GM12864 (cell line): ENCODE measurements around the gene DPEP1.

Source experiments
- DNase-seq: peaks from one replicate; pipeline ENCODE4 v3.0.0-alpha.2; 2011; ENCODE audit warnings: low read depth
- H3K4me3 ChIP-seq: 2 replicates; pipeline ENCODE4 v1.5.1; 2011; ENCODE audit warnings: mild to moderate bottlenecking, low read depth, low read length, control low read depth
- TF ChIP-seq, protein P1 (sequence below): IDR thresholded peaks from 2 replicates; pipeline ENCODE4 v1.5.1; 2011; ENCODE audit warnings: low read depth, mild to moderate bottlenecking, moderate library complexity, low read length, control low read depth, inconsistent platforms; ENCODE audit errors: missing control alignments

DPEP1 gene

DNA sequence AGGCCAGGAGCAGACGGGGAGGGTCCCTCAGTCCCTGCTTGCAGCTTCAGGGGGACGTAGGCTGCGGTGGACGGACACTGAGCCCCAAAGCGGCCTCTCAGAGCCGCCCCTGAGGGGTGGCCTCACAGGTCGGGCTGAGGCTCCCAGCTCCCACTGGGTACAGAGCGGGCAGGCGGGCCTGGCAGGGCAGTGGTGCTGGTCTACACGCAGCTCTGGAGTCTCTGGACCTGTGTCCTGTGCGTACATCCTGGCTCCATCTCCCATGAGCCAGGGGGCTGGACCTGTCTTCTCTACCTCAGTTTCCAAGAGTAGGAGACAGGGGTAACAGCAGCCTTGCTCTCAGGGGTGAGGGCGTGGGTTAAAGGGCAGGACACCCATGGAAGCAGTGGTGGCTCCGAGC is 1.7 kb downstream of the DPEP1 start:
- TF ChIP-seq, protein P1, sequence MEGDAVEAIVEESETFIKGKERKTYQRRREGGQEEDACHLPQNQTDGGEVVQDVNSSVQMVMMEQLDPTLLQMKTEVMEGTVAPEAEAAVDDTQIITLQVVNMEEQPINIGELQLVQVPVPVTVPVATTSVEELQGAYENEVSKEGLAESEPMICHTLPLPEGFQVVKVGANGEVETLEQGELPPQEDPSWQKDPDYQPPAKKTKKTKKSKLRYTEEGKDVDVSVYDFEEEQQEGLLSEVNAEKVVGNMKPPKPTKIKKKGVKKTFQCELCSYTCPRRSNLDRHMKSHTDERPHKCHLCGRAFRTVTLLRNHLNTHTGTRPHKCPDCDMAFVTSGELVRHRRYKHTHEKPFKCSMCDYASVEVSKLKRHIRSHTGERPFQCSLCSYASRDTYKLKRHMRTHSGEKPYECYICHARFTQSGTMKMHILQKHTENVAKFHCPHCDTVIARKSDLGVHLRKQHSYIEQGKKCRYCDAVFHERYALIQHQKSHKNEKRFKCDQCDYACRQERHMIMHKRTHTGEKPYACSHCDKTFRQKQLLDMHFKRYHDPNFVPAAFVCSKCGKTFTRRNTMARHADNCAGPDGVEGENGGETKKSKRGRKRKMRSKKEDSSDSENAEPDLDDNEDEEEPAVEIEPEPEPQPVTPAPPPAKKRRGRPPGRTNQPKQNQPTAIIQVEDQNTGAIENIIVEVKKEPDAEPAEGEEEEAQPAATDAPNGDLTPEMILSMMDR, result no peak
- H3K4me3 ChIP-seq, result no peak overlapping the region
- no peak for DNase-seq

DNA sequence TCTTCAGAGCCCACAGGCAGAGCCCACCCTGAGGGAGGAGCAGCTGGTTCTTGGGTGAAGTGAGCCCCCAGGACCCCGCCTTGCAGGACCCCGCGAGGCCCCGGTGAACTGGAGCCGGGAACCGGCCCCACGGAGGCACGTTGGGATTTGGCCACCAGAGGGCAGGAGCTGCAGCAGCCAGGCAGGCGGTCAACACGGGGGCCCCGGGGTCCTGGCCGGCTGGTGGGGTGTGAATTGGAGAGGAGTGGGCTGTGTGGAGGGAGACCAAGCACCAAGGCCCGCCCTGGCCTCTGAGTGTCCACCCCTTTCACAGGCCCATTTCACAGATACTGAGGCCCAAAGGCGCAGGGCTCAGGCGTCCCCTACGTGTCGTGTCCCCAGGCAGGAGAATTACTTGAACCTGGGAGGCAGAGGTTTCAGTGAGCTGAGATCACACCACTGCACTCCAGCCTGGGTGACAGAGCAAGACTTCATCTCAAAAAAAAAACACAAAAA is 2.2 kb downstream of the DPEP1 start:
- H3K4me3 ChIP-seq, result no peak overlapping the region
- TF ChIP-seq, protein P1, result peak; percentile 69
- no peak for DNase-seq

DNA sequence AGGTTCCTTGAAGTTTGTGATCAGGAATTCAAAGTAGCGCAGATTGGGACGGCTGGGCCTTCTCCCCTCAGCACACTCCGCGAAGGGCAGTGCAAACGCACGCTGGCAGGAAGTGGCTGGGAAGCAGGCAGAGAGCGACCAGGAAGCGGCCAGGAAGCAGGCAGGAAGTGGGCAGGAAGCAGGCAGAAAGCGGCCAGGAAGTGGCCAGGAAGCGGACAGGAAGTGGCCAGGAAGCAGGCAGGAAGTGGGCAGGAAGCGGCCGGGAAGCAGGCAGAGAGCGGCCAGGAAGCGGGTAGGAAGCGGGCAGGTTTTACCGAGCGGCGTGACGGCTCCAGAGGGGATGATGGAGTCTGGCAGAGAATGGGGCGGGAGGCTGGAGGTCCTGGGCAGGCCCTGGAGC is 3.2 kb downstream of the DPEP1 start:
- no peak for DNase-seq
- TF ChIP-seq, protein P1, result no peak
- no peak overlapping the region for H3K4me3 ChIP-seq

DNA sequence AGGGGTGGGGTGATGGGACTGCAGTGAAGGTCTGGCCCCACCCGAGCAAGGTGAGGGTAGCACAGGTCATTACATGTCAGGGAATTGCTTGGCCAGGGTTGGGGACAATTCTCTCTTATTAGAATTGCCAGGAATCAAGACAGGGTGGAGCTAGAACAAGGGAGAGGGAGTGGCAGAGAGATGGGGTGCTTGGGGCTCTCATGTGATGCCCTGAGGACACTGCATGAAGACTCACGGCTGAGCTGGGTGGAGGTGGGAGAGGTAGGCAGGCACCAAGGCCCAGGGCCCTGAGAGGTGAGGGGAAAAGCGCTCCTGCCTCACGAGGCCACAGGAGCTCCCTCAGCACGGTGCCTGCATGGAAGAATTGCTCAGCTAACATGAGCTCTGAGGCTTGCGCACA is 3.6 kb downstream of the DPEP1 start:
- DNase-seq, result no peak
- TF ChIP-seq, protein P1, result no peak
- no peak overlapping the region for H3K4me3 ChIP-seq

DNA sequence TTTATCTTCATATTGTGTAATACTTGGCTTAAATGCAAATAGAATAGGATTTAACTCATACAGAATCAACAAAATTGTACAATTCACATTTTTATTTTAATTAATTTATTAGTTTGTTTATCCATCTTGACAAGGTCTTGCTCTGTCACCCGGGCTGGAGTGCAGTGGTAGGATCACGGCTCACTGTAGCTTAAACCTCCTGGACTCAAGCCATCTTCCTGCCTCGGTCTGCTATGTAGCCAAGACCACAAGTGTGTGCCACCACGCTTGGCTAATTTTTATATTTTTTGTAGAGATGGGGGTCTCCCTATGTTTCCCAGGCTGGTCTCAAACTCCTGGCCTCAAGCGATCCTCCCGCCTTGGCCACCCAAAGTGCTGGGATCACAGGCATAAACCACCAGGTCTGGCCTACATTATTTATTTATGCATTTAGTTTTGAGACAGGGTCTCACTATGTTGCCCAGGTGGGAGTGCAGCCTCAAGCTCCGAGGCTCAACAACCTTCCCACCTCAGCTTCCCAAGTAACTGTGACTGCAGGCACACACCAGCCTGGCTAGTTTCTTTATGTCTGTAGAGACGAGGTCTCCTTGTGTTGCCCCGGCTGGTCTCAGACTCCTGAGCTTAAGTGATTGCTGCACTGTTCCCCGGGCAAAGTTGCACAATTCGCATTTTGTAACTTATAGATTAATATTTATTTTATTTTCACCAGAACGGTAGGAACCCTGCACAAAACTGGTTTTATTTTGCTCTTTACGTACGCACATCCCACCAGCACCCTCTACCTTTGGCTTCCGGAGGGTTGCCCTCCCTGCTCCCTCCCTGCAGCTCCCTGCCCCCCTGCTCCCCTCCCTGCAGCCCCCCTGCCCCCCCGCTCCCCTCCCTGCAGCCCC is 4.9 kb downstream of the DPEP1 start:
- no peak for DNase-seq
- no peak overlapping the region for H3K4me3 ChIP-seq
- TF ChIP-seq, protein P1, result no peak

DNA sequence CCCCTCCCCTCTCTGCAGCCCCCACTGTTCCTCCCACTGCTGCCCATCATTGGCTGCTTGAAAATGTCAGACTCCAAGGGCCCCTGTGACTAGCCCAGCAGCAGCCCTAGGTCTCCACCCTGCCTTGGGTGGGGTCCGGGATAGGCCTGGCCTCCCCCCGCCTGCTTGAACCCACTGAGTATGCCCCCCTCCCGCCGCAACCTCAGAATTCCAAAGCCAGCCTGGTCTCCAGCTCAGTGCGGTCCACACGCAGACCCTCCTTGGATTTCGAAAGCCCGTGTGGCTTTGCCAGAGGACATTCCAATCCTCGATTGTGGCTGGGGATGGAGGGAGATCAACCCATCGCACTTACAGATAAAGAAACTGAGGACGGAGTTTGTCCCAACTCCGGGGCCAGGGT is 6.4 kb downstream of the DPEP1 start:
- TF ChIP-seq, protein P1, result no peak
- no peak overlapping the region for H3K4me3 ChIP-seq

More for the DNA sequence above, 6.4 kb downstream of the DPEP1 start:
- DNase-seq, result no peak
